PFSK-1 (cell line): ENCODE data around the gene TSKS.

ENCODE experiments used
- REST ChIP-seq, 2 experiments: IDR thresholded peaks; 2 replicates each; pipeline versions ENCODE4 v1.6.1 to v1.8.0; 2011 to 2012; ENCODE audit warnings: low read depth in 2 of 2, low read length in 2 of 2, control low read depth in 1 of 2, inconsistent platforms in 1 of 2, mild to moderate bottlenecking in 1 of 2, moderate library complexity in 1 of 2; ENCODE audit not compliant: insufficient read depth in 1 of 2
- SIN3A ChIP-seq: IDR thresholded peaks from 2 replicates; pipeline ENCODE4 v1.6.1; 2012; ENCODE audit warnings: mild to moderate bottlenecking, low read length, moderate library complexity, borderline replicate concordance; ENCODE audit not compliant: insufficient read depth

GRCh38 chr19:49773663-49774350 is 10.7 kb upstream of the TSKS start:
- TF ChIP-seq REST (IDR thresholded peaks at IDR 0.05; ENCODE audit: insufficient read depth in 1 of 2, low read depth in 2 of 2, low read length in 2 of 2), result no peak
- no peak for TF ChIP-seq SIN3A
